Measurements from ENCODE around the gene ACCSL. TPM values are rescaled to one million over a fixed set of nuclear protein-coding genes. Genes with fewer than 3 reads are reported as not detected.

The ACCSL gene
- polyA plus RNA-seq, 1 donor: not detected

DNA sequence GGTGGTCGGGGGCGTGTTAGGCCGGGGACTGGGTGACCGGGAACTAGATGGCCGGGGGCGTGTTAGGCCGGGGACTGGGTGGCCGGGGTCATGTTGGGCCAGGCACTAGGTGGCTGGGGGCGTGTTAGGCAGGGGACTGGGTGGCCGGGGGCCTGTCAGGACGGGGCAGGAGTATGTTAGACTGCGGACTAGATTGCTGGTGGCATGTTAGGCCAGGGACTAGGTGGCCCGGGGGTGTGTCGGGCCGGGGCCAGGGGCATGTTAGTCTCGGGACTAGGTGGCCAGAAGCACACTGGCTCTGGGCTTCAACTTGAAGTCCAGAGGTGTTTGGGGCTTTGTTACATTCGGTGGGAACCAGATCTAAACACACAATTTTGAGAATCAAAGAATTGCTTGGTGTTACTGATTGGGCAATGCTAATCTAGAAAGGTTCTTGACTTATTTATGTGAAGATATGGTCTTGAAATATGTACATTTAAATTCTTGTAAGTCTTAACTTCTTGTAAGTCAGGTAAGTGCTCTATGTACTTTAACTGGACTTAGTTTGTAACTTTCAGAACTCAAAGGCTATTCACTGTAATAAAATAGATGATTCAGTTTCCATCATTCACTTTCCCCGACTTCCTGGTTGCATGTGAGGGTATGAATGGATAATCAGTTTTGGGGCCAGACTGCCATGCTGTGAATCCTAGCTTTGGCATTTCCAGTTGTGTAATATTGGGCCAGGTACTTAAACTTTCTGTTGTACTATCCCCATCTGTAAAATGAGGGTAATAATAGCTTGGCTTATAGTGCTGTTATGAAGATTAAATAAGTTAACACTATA is 48.8 kb downstream of the ACCSL start:
- no peak for DNase-seq

DNA sequence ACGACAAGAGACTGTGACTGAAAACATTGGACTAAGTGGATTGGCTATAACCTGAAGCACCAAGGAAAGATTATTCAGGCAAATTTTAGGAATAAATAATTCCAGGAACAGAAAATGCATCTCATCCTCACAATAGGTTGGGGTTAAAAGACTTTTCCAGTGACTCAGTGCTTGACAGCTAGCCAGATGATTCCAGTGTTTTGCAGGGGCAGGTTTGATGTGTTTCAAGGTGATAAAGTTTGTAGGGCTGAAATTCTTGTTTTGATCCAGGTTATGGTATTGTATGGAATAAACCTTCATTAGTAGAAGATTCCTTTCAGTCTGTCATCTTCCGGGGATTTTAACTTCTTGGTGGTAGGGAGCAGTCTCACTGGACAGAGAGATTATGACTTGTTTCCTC is 50.0 kb downstream of the ACCSL start:
- no peak for DNase-seq

DNA sequence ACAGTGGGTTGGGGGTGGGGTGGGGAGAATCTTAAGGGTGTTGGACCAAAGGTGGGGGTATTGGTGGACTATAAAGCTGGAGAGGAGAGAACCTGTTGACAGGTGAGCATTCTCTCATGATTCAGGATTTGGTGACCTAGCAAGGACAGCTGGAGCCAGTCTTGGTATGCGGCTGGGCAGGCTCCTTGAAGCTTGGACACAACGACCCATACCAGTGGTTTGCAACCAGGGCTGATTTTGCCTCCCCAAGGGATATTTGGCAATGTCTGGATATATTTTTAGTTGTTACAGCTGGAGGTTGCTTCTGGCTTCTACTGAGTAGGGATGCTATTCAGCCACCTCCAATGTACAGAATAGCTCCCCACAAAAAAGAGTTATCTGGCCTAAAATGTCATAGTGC is 53.3 kb downstream of the ACCSL start:
- DNase-seq: no peak

DNA sequence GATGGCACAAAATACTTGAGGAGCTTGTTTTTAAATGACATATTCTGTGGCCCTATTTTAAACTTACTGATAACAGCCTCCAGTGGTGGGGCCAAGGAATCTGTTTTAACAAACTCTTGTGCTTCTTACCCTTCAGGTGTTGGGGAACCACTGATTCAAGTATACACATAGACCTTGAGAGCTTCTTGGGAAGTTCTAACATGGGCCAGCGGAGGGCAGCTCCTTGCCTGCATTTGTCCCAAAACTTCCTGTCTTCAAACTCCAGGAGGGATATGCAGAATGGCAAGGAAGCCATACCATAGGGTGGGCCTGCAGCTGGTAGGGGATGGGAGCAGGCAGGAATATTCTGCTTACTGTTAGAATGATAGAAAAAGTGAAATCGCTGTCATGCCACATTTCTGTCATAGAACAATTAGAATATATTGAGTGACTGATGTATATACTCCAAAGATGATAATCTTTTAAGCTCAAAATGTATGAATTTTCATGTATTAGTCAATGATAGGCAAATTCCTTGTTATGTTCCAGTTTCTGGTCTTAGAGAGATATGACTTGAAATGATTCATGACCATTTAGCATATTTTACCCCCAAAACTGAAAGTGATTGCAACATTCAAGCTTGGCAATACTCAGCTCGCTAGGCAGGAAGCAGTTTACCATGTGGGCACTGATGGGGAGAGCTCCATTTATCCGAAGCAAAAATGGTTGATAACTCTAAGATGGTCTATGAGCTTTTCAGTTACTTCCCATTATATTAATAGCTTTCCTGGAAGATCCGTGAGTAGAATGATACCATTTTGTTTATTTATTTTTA is 56.9 kb downstream of the ACCSL start:
- DNase-seq: no peak

DNA sequence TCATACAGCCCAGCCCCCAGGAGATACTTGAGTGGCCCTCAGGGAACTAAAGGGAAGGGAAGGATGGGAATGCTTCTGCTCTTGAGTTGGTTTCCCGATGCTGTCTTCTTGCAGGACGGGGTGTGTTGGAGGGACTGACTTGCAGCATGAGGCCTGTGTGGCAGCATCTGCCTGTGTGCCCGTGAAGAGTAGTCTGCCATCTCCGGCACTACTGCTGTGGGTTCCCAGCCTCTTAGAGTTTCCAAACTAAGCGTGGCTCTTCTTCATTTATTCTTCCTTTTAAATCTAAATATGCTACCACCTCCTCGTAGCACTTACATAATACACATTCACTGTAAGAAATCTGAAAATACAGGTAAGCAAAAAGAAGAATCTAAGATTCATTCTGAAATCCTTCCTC is 60.5 kb downstream of the ACCSL start:
- DNase-seq: no peak

Other genes with a start within 250 kb of the ACCSL start
- gene ALKBH3, start 167.2 kb upstream of the ACCSL start, polyA plus RNA-seq (ENCODE audit: insufficient read length): 34.2 TPM
- 7.0 TPM for gene C11orf96, start 105.3 kb upstream of the ACCSL start, polyA plus RNA-seq (ENCODE audit: insufficient read length)
- 48.0 TPM for gene ACCS, start 18.3 kb downstream of the ACCSL start, polyA plus RNA-seq (ENCODE audit: insufficient read length)
- gene EXT2, start 47.7 kb downstream of the ACCSL start, polyA plus RNA-seq (ENCODE audit: insufficient read length): 71.2 TPM